HCT116 (cell line): ENCODE measurements around the gene CHID1. TPM values are rescaled to one million over a fixed set of nuclear protein-coding genes. Genes with fewer than 3 reads are reported as not detected.

ENCODE experiments used
- ATAC-seq: fragments of 200-7000 bp; cut with Tn5 transposase; 2 replicates; pipeline ENCODE4 v1.9.1; 2020; ENCODE audit warnings: mild to moderate bottlenecking, moderate library complexity
- BruUV-seq: library from RNA; stranded (reverse); fragments of 400-500 nt; replicated peaks from 2 replicates; lab custom pipeline; 2021; lab: Mats Ljungman, UMichigan
- CTCF ChIA-PET: fragments of 300-600 bp; sonication (Branson Sonifier 250); formaldehyde crosslinking; loops from one replicate; lab custom pipeline; 2021; ENCODE audit warnings: antibody characterized with exemption; lab: Charles Lee
- POLR2A ChIA-PET: fragments of 300-600, 350-600 bp; sonication (Branson Sonifier 250); formaldehyde crosslinking; loops from one replicate; lab custom pipeline; 2021; ENCODE audit warnings: antibody characterized with exemption; lab: Charles Lee
- RAD21 ChIA-PET, 2 experiments: fragments of 300-600 bp; sonication (Branson Sonifier 250); formaldehyde crosslinking; loops; one replicate each; lab custom pipeline; 2023; ENCODE audit warnings: low total read pairs in 2 of 2; ENCODE audit not compliant: uncharacterized antibody in 2 of 2, unreplicated experiment in 2 of 2, low non-redundant PET in 1 of 2; lab: Charles Lee
- DNase-seq: peaks from one replicate; pipeline ENCODE4 v3.0.0-alpha.2; 2010; ENCODE audit warnings: low read depth, low spot score
- H2AFZ ChIP-seq: fragments of 200-600 bp; shearing (Covaris generic), sonication (generic); 2 replicates; pipeline ENCODE4 v1.6.1; 2017; ENCODE audit warnings: low read depth, mixed run types, mixed read lengths, antibody characterized with exemption, low read length; ENCODE audit not compliant: poor library complexity, severe bottlenecking
- H3K27ac ChIP-seq: 2 replicates; pipeline ENCODE4 v1.5.1; 2012; ENCODE audit warnings: low read depth, low read length
- H3K27me3 ChIP-seq: fragments of 200-600 bp; sonication (generic); 2 replicates; pipeline ENCODE4 v1.6.1; 2016; ENCODE audit warnings: mixed run types, low read length, mixed read lengths; ENCODE audit not compliant: insufficient read depth
- H3K36me3 ChIP-seq, 2 experiments: fragments of 200-500 bp in 1 of 2; fragments of 200-600 bp in 1 of 2; sonication (Bioruptor generic) in 1 of 2; sonication (generic) in 1 of 2; 2 replicates each; pipeline versions ENCODE4 v1.5.1 to v1.6.1; 2014 to 2016; ENCODE audit warnings: low read length in 2 of 2, inconsistent platforms in 1 of 2, mixed read lengths in 1 of 2, mixed run types in 1 of 2; ENCODE audit not compliant: insufficient read depth in 2 of 2, control insufficient read depth in 1 of 2
- H3K4me1 ChIP-seq, 2 experiments: fragments of 200-600 bp in 1 of 2; sonication (generic) in 1 of 2; 2 replicates each; pipeline versions ENCODE4 v1.5.1 to v1.6.1; 2012 to 2017; ENCODE audit warnings: low read length in 2 of 2, inconsistent platforms in 1 of 2, mild to moderate bottlenecking in 1 of 2, mixed read lengths in 1 of 2, mixed run types in 1 of 2, moderate library complexity in 1 of 2; ENCODE audit not compliant: insufficient read depth in 2 of 2, control insufficient read depth in 1 of 2
- H3K4me2 ChIP-seq: fragments of 200-600 bp; sonication (generic); 2 replicates; pipeline ENCODE4 v1.6.1; 2017; ENCODE audit warnings: mixed run types, low read length, mixed read lengths
- H3K4me3 ChIP-seq, 2 experiments: fragments of 200-600 bp in 1 of 2; sonication (generic) in 1 of 2; replicated peaks in 1 of 2; 2 replicates each; pipeline ENCODE4 v1.5.1; 2011 to 2016; ENCODE audit warnings: low read length in 2 of 2, control low read depth in 1 of 2, low read depth in 1 of 2, mild to moderate bottlenecking in 1 of 2, mixed read lengths in 1 of 2, mixed run types in 1 of 2
- H3K79me2 ChIP-seq: fragments of 200-600 bp; sonication (generic); 2 replicates; pipeline ENCODE4 v1.6.1; 2017; ENCODE audit warnings: mild to moderate bottlenecking, mixed run types, low read length, moderate library complexity, mixed read lengths; ENCODE audit not compliant: insufficient read depth
- H3K9ac ChIP-seq: fragments of 200-600 bp; sonication (generic); 2 replicates; pipeline ENCODE4 v1.6.1; 2016; ENCODE audit warnings: low read length, mixed read lengths
- H3K9me2 ChIP-seq: fragments of 200-600 bp; sonication (generic), shearing (Covaris generic); 2 replicates; pipeline ENCODE4 v1.6.1; 2017; ENCODE audit warnings: mixed run types, mild to moderate bottlenecking, moderate library complexity; ENCODE audit not compliant: insufficient read depth
- H3K9me3 ChIP-seq, 2 experiments: fragments of 200-500 bp in 1 of 2; fragments of 200-600 bp in 1 of 2; sonication (Bioruptor generic) in 1 of 2; sonication (generic) in 1 of 2; 2 replicates each; pipeline ENCODE4 v1.6.1; 2014 to 2017; ENCODE audit warnings: low read length in 2 of 2, mixed read lengths in 2 of 2, inconsistent platforms in 1 of 2, low read depth in 1 of 2, mild to moderate bottlenecking in 1 of 2, mixed run types in 1 of 2, moderate library complexity in 1 of 2; ENCODE audit not compliant: control insufficient read depth in 1 of 2, insufficient read depth in 1 of 2
- H4K20me1 ChIP-seq: fragments of 200-600 bp; sonication (generic), shearing (Covaris generic); 2 replicates; pipeline ENCODE4 v1.6.1; 2017; ENCODE audit warnings: mixed run types, mild to moderate bottlenecking, moderate library complexity; ENCODE audit not compliant: insufficient read depth
- MAX ChIP-seq: IDR thresholded peaks from 2 replicates; pipeline ENCODE4 v1.6.1; 2012
- POLR2A ChIP-seq: IDR thresholded peaks from 2 replicates; pipeline ENCODE4 v1.7.0; 2011; ENCODE audit warnings: borderline replicate concordance; ENCODE audit not compliant: insufficient read depth, insufficient read length; ENCODE audit errors: extremely low read depth
- POLR2AphosphoS5 ChIP-seq: IDR thresholded peaks from 2 replicates; pipeline ENCODE4 v1.6.1; 2011; ENCODE audit warnings: mild to moderate bottlenecking, low read depth, low read length, moderate library complexity
- SP1 ChIP-seq: IDR thresholded peaks from 2 replicates; pipeline ENCODE4 v1.6.1; 2012; ENCODE audit warnings: low read depth
- TCF7L2 ChIP-seq: IDR thresholded peaks from 2 replicates; pipeline ENCODE4 v1.7.0; 2011; ENCODE audit warnings: borderline replicate concordance, inconsistent platforms; ENCODE audit not compliant: insufficient read depth, insufficient read length; ENCODE audit errors: extremely low read depth
- ZFX ChIP-seq: fragments of 450-650 bp; IDR thresholded peaks from 2 replicates; pipeline ENCODE4 v1.6.1; 2017
- intact Hi-C: fragments of 100-400 bp; cut with micrococcal nuclease; formaldehyde crosslinking; loops from 2 replicates; pipeline ENCODE4 v1.10.0; 2022
- total RNA-seq: library from RNA; stranded (reverse); gene quantifications from one replicate; pipeline ENCODE4 v1.2.1, GENCODE V29; 2021; ENCODE audit not compliant: unreplicated experiment

The CHID1 gene
- total RNA-seq, 1 experiment from 2014 or later, result 102 TPM

- Histone ChIP-seq H4K20me1 (no peaks in the 10 kb centered on the region), H2AFZ (no peak overlapping the region)
- TF ChIP-seq MAX (no peak), TCF7L2 (no peak), ZFX (peak; percentile 64; the same call in 1 of the 2 replicates), POLR2AphosphoS5 (0 out of 2 replicates have a peak, but pooled peaks have one; percentile 8), SP1 (no peak)
- TF ChIP-seq, all 23 proteins: peak for 2
- H3K27ac ChIP-seq, result peak overlapping the region; percentile 89
- CTCF ChIA-PET, result no interaction called here
- RAD21 ChIA-PET, result no interaction called here
- BruUV-seq, result no TSS peak
- peaks cover 7% of the 10 kb centered on the region; the same call in 1 of the 2 replicates for H3K79me2 ChIP-seq
- DNase-seq (no peak), ATAC-seq (peak; percentile 64)
- peak overlapping the region; percentile 76 for H3K9ac ChIP-seq
- H3K9me2 ChIP-seq, result no peaks in the 10 kb centered on the region
- peaks cover 29 to 47% of the 10 kb centered on the region in 2 experiments for H3K4me1 ChIP-seq
- peak overlapping the region; percentile 100 for H3K4me2 ChIP-seq
- POLR2A ChIA-PET, result interaction anchor here (1.4 to 2.3 kb wide), 2 partner anchors 8 to 18 kb away, joined by 6 to 16 read pairs; partner anchors contain the start of genes PNPLA2 and RPLP2
- H3K4me3 ChIP-seq, result peak overlapping the region; percentile 51 to 65
- H3K9me3 ChIP-seq, result no peaks in the 10 kb centered on the region
- no peaks in the 10 kb centered on the region for H3K36me3 ChIP-seq
- intact Hi-C loops, result no loop called here
- no peaks in the 10 kb centered on the region for H3K27me3 ChIP-seq
Observed at GRCh38 chr11:827146-827896, 83.3 kb downstream of the CHID1 start.

GRCh38 chr11:826836-827145, 83.8 kb downstream of the CHID1 start:
- Histone ChIP-seq H3K9me2 (no peaks in the 10 kb centered on the region), H3K27me3 (no peaks in the 10 kb centered on the region), H3K9ac (peak overlapping the region; percentile 76), H3K9me3 (no peaks in the 10 kb centered on the region), H4K20me1 (no peaks in the 10 kb centered on the region), H3K36me3 (no peaks in the 10 kb centered on the region)
- ATAC-seq, result peak; percentile 32; the same call in 1 of the 2 replicates
- intact Hi-C loops, result no loop called here
- RAD21 ChIA-PET, result no interaction called here
- POLR2A ChIA-PET, result no interaction called here
- TF ChIP-seq MAX (no peak), POLR2A (peak; percentile 0)
- TF ChIP-seq, all 23 proteins: peak for 1
- BruUV-seq, result no TSS peak
- CTCF ChIA-PET, result no interaction called here
- Histone ChIP-seq H3K27ac (peak overlapping the region; percentile 89), H3K4me3 (peak overlapping the region; percentile 51 to 65), H3K79me2 (peaks cover 6% of the 10 kb centered on the region; the same call in 1 of the 2 replicates), H3K4me2 (peak overlapping the region; percentile 100), H3K4me1 (peaks cover 26 to 44% of the 10 kb centered on the region in 2 experiments), H2AFZ (no peak overlapping the region)
- no peak for DNase-seq
